HEK293T (cell line): Measurements from ENCODE around the gene CSTPP1.

ENCODE experiments used
- ELF4 ChIP-seq: fragments of 450-650 bp; IDR thresholded peaks from 2 replicates; pipeline ENCODE4 v1.6.1; 2017; ENCODE audit warnings: antibody characterized with exemption
- FOXM1 ChIP-seq: fragments of 450-650 bp; IDR thresholded peaks from 2 replicates; pipeline ENCODE4 v1.6.1; 2017; ENCODE audit warnings: mild to moderate bottlenecking, borderline replicate concordance

DNA sequence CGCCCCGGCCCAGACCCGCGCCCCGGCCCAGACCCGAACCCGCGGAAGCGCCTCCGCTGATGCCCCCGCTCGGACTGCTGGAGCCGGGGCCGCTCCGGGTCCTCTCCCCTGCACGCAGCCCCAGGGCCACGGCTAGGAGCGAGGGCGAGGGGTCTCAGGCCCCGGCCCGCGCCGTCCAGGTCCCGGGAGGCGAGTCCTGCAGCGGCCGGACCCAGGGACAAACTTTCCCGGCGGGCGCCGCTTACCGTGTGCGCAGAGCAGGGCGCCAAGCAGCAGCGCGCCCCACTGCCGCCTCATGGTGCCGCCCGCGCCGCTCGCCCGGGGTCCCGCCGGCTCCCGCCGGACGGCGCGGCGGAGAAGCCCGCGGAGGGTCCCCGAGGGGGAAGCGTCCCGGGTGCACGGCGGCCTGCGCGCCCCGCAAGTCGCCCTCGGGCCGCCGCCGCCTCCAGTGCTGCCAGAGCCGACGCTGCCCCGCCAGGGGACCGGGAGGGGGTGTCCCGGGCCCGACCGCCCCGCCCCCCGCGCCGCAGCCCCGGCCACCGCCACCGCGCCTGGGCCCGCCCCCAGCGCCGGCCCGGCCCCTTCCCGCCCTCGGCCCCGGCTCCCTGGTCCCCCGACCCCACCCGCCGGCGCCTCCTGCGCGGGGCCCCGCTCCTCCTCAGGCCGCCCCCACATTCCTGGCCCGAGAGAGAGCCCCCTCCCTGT is 18.3 kb upstream of the CSTPP1 start, which contains the start of gene LRP4:
- TF ChIP-seq ELF4 (no peak), FOXM1 (no peak)
